Motor neuron (in vitro differentiated cells): ENCODE data around the gene CYP4F11. TPM values are rescaled to one million over a fixed set of nuclear protein-coding genes. Genes with fewer than 3 reads are reported as not detected.
A peak's percentile ranks its signal among the peaks of the same experiment; 100 is the strongest.
"Not testable (repeated sequence)": the region's sequence is repeated elsewhere in the genome, so short reads cannot be mapped to it uniquely, and the experiment has no call there.

ENCODE experiments used
- ATAC-seq, 8 experiments: fragments of 200-7000 bp; cut with Tn5 transposase; replicated peaks in 6 of 8; 2 replicates each; pipeline ENCODE4 v1.8.0; 2021; ENCODE audit warnings: mild to moderate bottlenecking in 8 of 8, moderate library complexity in 8 of 8
- H3K27ac ChIP-seq, 2 donors: fragments of 250-450 bp; sonication (Bioruptor Pico); 2 replicates each; pipeline ENCODE4 v1.9.0; 2021; ENCODE audit warnings: antibody characterized with exemption in 2 of 2, mild to moderate bottlenecking in 2 of 2, moderate library complexity in 1 of 2
- H3K4me1 ChIP-seq, 2 donors: fragments of 250-450 bp; sonication (Bioruptor Pico); replicated peaks in 1 of 2; 2 replicates each; pipeline ENCODE4 v1.6.1; 2021; ENCODE audit warnings: antibody characterized with exemption in 2 of 2, mild to moderate bottlenecking in 2 of 2, moderate library complexity in 1 of 2
- H3K4me3 ChIP-seq, 5 donors: fragments of 250-450 bp; sonication (Bioruptor Pico); 2 replicates each; pipeline ENCODE4 v1.9.0; 2021; ENCODE audit warnings: antibody characterized with exemption in 5 of 5, mild to moderate bottlenecking in 5 of 5, moderate library complexity in 4 of 5
- WGBS, 10 experiments: fragments of 450-650 bp; shearing (Covaris generic); methylation state at CpG; one replicate each; pipeline ENCODE4 v1.0.0; 2022; 5-methylcytosine and 5-hydroxymethylcytosine counted together
- in situ Hi-C, 9 experiments: fragments of 400-800 bp; cut with MboI; loops; one replicate each; pipeline ENCODE4 v1.15.0; 2021; ENCODE audit warnings: low sequenced_read_pairs in 9 of 9, low pct_unique_long_range_greater_than_20kb in 2 of 9; ENCODE audit not compliant: unreplicated experiment in 9 of 9
- total RNA-seq, 8 experiments: library from RNA; unstranded; fragments of 300-600 nt; gene quantifications; 2 replicates each; pipeline versions ENCODE4 v1.2.3 to v1.2.4, GENCODE V29; 2022

Gene CYP4F11
- total RNA-seq, 8 experiments from 2014 or later: 0.17 to 0.71 (median 0.35) TPM; not detected in 4

DNA sequence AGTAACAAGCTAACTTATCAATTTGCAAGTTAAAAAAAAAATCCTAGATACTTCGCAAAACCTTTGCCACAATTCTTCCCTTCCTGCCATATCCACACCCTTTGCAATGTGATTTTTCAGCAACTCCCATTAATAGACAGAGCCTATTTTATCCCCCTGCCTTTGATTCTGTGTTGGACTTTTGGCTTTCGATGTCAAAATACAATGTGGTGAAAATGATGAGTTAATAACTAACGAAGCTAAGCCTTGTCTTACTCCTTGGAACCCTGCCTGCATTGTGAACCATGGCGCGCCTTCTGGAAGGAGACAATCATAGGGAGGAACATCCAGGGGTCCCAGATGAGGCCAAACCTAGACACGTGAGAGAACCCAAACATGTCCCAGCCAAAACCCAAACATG is 42.9 kb downstream of the CYP4F11 start:
- no peak overlapping the region for H3K4me3 ChIP-seq
- H3K4me1 ChIP-seq: no peaks in the 10 kb centered on the region
- no peak for ATAC-seq
- in situ Hi-C loops: no loop called here
- H3K27ac ChIP-seq: no peak overlapping the region
- 0 to 57% (median 18%) methylated on average over 1 to 5 of the region's 6 CpGs for WGBS, 10 experiments

DNA sequence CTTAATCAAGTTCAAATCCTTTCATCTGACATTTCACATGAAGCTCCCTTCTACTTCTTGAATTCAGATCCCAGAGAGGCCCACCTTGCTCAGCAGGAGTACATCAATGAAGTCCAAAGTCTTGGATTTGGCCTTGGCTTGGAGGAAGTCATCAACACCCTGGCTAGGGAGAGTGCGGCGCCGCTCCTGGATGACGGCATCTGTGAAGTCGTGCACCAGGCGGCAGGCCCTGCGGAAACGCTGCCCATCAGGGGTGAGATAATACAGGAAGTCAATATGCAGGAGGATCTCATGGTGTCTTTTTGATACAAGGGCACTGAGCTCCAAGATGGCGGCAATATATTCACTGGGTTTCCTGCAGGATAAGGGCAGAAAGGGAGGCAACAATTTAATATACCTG is 45.0 kb downstream of the CYP4F11 start:
- ATAC-seq, in situ Hi-C loops, H3K4me3 ChIP-seq, H3K4me1 ChIP-seq, H3K27ac ChIP-seq: not testable (repeated sequence)
- 0 to 60% methylated on average over 1 to 3 of the region's 9 CpGs; no CpG with 5 or more reads in 8 of the 10 experiments for WGBS, 10 experiments

DNA sequence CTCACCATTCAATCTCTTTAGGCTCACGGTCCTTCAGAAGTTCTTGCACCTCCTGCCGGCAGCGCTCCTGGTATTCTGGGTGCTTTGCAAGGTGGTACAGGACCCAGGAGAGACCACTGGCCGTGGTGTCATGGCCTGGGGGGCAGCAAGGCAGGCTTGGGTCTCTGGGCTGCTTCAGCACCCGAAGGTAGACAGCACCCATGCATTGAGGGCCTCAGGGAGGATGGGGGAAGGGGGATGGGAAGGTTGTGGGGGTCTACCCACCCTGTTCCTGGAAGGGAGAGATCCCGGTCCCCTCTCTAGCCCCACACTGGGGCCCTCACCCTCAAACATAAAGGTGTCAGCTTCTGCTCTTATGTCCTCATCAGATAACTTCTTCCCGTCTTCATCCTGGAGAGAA is 48.4 kb downstream of the CYP4F11 start:
- WGBS, 10 experiments: no CpG with 5 or more reads among the region's 7 CpGs
- in situ Hi-C loops: no loop called here

DNA sequence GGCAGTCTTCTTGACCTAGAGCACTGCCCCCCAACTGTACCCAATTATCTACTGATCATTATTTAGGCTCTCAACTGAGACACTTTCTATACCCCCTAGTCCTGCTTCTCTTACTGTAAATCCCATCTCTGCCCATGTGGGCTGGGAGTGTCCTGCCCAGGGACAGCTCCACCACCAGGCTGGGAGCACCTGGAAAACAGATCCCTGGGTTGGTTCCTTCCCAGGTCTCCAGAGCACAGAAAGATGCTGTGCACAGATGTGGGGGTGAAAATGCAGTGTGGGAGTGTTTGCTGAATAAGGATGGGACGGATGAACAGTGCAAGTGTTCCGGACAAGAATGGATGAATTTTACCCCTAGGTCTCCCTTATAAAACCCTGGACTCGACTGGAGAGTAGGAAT is 49.2 kb downstream of the CYP4F11 start:
- in situ Hi-C loops: no loop called here
- H3K27ac ChIP-seq: no peak overlapping the region
- ATAC-seq: no peak
- WGBS, 10 experiments: 0 to 50% (median 20%) methylated on average over 1 to 3 of the region's 3 CpGs; no CpG with 5 or more reads in 4 of the 10 experiments
- H3K4me3 ChIP-seq: no peak overlapping the region
- H3K4me1 ChIP-seq: no peaks in the 10 kb centered on the region

More for the DNA sequence above, 48.4 kb downstream of the CYP4F11 start:
- H3K4me3 ChIP-seq: no peak overlapping the region
- no peaks in the 10 kb centered on the region for H3K4me1 ChIP-seq
- no peak for ATAC-seq
- no peak overlapping the region for H3K27ac ChIP-seq

DNA sequence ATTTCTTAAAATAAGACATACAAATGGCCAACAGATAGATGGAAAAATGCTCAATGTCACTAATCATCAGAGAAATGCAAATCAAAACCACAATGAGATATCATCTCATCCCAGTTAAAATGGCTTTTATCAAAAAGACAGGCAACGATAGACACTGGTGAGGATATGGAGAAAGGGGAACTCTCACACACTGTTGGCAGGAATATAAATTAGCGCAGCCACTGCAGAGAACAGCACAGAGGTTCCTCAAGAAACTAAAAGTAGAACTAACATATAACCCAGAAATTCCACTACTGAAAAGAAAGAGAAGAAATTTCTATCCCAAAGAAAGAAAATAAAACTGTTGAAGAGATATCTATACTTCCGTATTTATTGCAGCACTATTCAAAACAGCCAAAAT is 51.0 kb downstream of the CYP4F11 start:
- in situ Hi-C loops, H3K4me3 ChIP-seq, H3K27ac ChIP-seq, ATAC-seq, H3K4me1 ChIP-seq: not testable (repeated sequence)
- 0 to 100% (median 44%) methylated on average over 1 to 3 of the region's 3 CpGs for WGBS, 10 experiments

DNA sequence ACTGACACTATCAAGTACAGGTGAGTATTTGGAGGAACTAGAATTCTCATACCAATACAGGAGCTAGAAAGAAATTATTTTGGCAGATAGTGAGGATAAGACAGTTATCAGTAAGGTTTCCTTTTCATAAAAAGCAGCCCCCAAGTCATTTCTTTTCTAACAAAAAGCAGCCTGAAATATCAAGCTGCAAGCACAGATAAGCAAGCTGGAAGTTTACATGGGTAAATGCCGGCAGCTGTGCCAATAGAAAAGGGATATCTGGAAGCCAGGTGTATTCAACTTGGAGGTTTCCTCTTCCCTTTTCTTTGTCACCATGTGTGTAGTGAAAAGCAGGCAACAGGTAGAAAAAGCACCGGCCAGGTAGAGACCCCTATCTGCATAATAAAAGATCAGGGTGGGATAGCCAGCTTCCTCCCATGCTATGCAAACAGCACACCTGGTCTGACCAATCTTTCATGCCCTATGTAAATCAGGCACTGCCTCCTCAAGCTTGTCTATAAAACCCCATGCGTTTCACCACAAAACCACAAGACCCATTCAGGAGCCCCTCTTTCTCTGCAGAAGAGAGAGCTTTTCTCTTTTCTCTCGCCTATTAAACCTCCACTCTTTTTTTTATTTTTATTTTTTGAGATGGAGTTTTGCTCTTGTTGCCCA is 59.4 kb downstream of the CYP4F11 start:
- whole genome bisulfite sequencing, 10 experiments: 0 to 83% (median 35%) methylated on average over 1 to 3 of the region's 4 CpGs; no CpG with 5 or more reads in 2 of the 10 experiments
- Histone ChIP-seq H3K4me1 (no peaks in the 10 kb centered on the region), H3K27ac (no peak overlapping the region), H3K4me3 (no peak overlapping the region)
- in situ Hi-C loops: no loop called here
- ATAC-seq: no peak

- WGBS, 10 experiments: 48 to 100% (median 62%) methylated on average over 1 to 6 of the region's 6 CpGs; no CpG with 5 or more reads in 2 of the 10 experiments
- in situ Hi-C loops, H3K4me3 ChIP-seq, ATAC-seq, H3K4me1 ChIP-seq, H3K27ac ChIP-seq: not testable (repeated sequence)
These were observed 60.6 kb downstream of the CYP4F11 start for GRCh38 chr19:15873771-15874170.

DNA sequence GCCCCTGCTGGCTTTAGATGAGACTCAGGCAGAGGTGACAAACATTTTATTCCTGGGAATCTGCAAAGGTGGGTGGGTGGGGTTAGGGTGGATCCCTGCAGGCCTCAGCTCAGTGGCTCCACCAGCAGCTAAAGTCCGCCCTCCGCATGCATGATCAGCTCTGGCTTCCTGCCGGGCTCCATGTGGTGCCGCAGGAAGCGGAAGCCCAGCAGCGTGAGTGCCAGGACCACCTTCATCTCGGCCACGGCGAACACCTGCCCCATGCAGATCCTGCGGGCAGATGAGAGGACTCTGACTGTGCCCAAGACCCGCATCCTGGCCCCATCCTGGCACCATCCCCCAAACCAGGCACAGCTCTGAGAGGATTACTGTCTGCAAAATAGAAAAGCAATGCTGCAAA is 62.8 kb downstream of the CYP4F11 start:
- in situ Hi-C loops: no loop called here
- no peak for ATAC-seq
- 0 to 93% (median 0%) methylated on average over 1 to 3 of the region's 11 CpGs; no CpG with 5 or more reads in 5 of the 10 experiments for WGBS, 10 experiments

DNA sequence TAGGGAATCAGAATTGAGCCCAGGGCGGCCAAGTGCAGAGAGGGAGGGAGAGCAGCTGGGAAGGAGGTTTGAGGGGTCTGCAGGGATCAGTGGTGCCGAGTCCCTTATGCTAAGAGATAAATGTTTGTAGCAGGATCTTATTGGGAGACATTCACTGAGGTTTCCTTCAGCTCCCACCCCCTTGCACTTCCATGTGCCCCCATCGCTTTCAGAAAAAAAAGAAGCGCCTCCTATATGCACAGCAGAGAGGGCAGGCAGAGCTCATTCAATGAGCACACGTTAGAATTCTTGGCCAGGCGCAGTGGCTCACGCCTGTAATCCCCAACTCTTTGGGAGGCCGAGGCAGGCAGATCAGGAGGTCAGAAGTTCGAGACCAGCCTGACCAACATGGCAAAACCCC is 64.5 kb downstream of the CYP4F11 start:
- H3K4me1 ChIP-seq: no peaks in the 10 kb centered on the region
- ATAC-seq: no peak
- H3K27ac ChIP-seq: no peak overlapping the region
- 0 to 66% (median 33%) methylated on average over 1 to 9 of the region's 9 CpGs; no CpG with 5 or more reads in 3 of the 10 experiments for WGBS, 10 experiments
- no peak overlapping the region for H3K4me3 ChIP-seq
- in situ Hi-C loops: no loop called here

More for the DNA sequence above, 62.8 kb downstream of the CYP4F11 start:
- no peak overlapping the region for H3K27ac ChIP-seq
- no peaks in the 10 kb centered on the region for H3K4me1 ChIP-seq
- H3K4me3 ChIP-seq: no peak overlapping the region

- in situ Hi-C loops: no loop called here
- WGBS, 10 experiments: 0 to 51% (median 0%) methylated on average over 1 to 3 of the region's 3 CpGs; no CpG with 5 or more reads in 3 of the 10 experiments
- Histone ChIP-seq H3K27ac (no peak overlapping the region), H3K4me1 (no peaks in the 10 kb centered on the region), H3K4me3 (no peak overlapping the region)
- ATAC-seq: peak in 3 of 8 experiments; percentile 72 to 96 (median 81)
These were observed 65.2 kb downstream of the CYP4F11 start for GRCh38 chr19:15869109-15869555.

DNA sequence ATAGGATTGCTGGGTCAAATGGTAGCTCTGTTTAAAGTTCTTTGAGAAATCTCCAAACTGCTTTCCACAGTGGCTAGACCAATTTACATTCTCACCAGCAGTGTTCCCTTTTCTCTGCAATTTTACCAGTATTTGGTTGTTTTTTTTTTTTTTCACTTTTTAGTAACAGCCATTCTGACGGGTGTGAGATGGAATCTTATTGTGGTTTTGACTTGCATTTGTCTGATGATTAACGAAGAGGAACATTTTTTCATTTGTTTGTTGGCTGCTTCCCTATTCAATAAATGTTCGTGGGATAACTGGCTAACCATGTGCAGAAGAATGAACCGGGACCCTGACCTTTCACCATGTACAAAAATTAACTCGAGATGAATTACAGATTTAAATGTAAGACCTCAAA is 67.7 kb downstream of the CYP4F11 start:
- in situ Hi-C loops: no loop called here
- Histone ChIP-seq H3K4me3 (no peak overlapping the region), H3K27ac (no peak overlapping the region), H3K4me1 (no peaks in the 10 kb centered on the region)
- WGBS, 10 experiments: 7 to 54% (median 21%) methylated on average over 3 to 5 of the region's 5 CpGs
- ATAC-seq: no peak

DNA sequence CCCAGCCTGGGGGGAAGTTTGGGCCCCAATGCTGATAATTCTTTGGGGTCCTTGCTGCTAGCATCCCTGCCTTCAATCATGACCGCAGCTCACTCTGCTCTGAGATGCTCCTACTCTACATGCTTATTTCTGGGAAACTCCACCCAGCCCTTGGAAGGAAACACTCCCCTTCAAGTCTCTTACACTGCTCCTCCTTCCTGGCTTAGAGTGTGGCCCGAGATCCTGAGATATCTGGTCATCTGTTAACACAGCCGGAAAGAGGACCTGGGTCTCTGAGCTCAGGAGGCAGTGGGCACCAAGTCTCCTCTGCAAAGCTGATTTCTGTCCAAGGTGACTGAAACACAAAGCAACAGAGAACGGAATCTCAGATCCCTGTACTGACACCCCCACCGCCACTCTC is 69.5 kb downstream of the CYP4F11 start:
- H3K4me1 ChIP-seq: no peaks in the 10 kb centered on the region
- in situ Hi-C loops: no loop called here
- no peak overlapping the region for H3K4me3 ChIP-seq
- ATAC-seq: no peak
- 20 to 100% (median 60%) methylated on average over 1 to 5 of the region's 5 CpGs; no CpG with 5 or more reads in 3 of the 10 experiments for WGBS, 10 experiments
- H3K27ac ChIP-seq: no peak overlapping the region

- WGBS, 10 experiments: 53 to 100% (median 83%) methylated on average over 1 to 8 of the region's 8 CpGs; no CpG with 5 or more reads in 5 of the 10 experiments
- in situ Hi-C loops: no loop called here
- no peak overlapping the region for H3K4me3 ChIP-seq
- ATAC-seq: no peak
- H3K27ac ChIP-seq: no peak overlapping the region
- no peaks in the 10 kb centered on the region for H3K4me1 ChIP-seq
These were observed 71.1 kb downstream of the CYP4F11 start for GRCh38 chr19:15863272-15863671.

- 60 to 70% methylated on average over 2 to 3 of the region's 7 CpGs; no CpG with 5 or more reads in 8 of the 10 experiments for WGBS, 10 experiments
- Histone ChIP-seq H3K4me1 (no peaks in the 10 kb centered on the region), H3K27ac (no peak overlapping the region), H3K4me3 (no peak overlapping the region)
- no peak for ATAC-seq
- in situ Hi-C loops: no loop called here
These were observed 71.9 kb downstream of the CYP4F11 start for GRCh38 chr19:15862444-15862843.
